NT2/D1 (cell line): ENCODE results near the gene PRDM11.

Experiments used
- SUZ12 ChIP-seq: IDR thresholded peaks from 2 replicates; pipeline ENCODE4 v1.6.1; 2011; ENCODE audit not compliant: insufficient read length, insufficient read depth; ENCODE audit errors: extremely low read depth
- YY1 ChIP-seq: IDR thresholded peaks from 2 replicates; pipeline ENCODE4 v1.6.1; 2011; ENCODE audit not compliant: insufficient read length, insufficient read depth
- ZNF274 ChIP-seq: IDR thresholded peaks from 2 replicates; pipeline ENCODE4 v1.6.1; 2011; ENCODE audit warnings: mild to moderate bottlenecking, low read depth, low read length

- TF ChIP-seq YY1 (no peak), SUZ12 (no peak), ZNF274 (no peak)
These were observed 32.6 kb upstream of the PRDM11 start for GRCh38 chr11:45113807-45114206.
